IMR-90 (cell line): Measurements from ENCODE around the gene RPS28. TPM values are rescaled to one million over a fixed set of nuclear protein-coding genes. Genes with fewer than 3 reads are reported as not detected.

Experiments used
- ATAC-seq: fragments of 200-7000 bp; cut with Tn5 transposase; 2 replicates; pipeline ENCODE4 v1.9.1; 2020; ENCODE audit warnings: low read depth, mild to moderate bottlenecking, moderate library complexity
- BruUV-seq: library from RNA; stranded (reverse); fragments of 400-500 nt; replicated peaks from 2 replicates; lab custom pipeline; 2021; lab: Mats Ljungman, UMichigan
- CTCF ChIA-PET: fragments of 300-600 bp; formaldehyde crosslinking; extraction: SDS; loops from one replicate; lab custom pipeline; 2021; ENCODE audit warnings: antibody characterized with exemption; lab: Yijun Ruan, JAX
- POLR2A ChIA-PET: fragments of 300-600 bp; sonication (Branson Sonifier 250); formaldehyde crosslinking; loops from one replicate; lab custom pipeline; 2022; ENCODE audit warnings: antibody characterized with exemption; ENCODE audit not compliant: unreplicated experiment; lab: Charles Lee
- DNase-seq: peaks from one replicate; pipeline ENCODE4 v3.0.0; 2013
- H2AFZ ChIP-seq: replicated peaks from 2 replicates; pipeline ENCODE3; 2013; ENCODE audit warnings: low read length, mild to moderate bottlenecking; ENCODE audit not compliant: poor library complexity
- H2AK5ac ChIP-seq: 2 replicates; pipeline ENCODE4 v1.6.1; 2013; ENCODE audit warnings: low read depth, low read length, inconsistent platforms
- H2AK9ac ChIP-seq: replicated peaks from 2 replicates; pipeline ENCODE3; 2013; ENCODE audit warnings: mild to moderate bottlenecking, low read depth, low read length, moderate library complexity; ENCODE audit not compliant: poor library complexity
- H2BK120ac ChIP-seq: 2 replicates; pipeline ENCODE4 v1.6.1; 2013; ENCODE audit warnings: low read depth, low read length, inconsistent platforms
- H2BK15ac ChIP-seq: 3 replicates; pipeline ENCODE4 v1.6.1; 2013; ENCODE audit warnings: low read depth, low read length, inconsistent platforms
- H2BK20ac ChIP-seq: 2 replicates; pipeline ENCODE4 v1.6.1; 2013; ENCODE audit warnings: low read depth, mild to moderate bottlenecking, inconsistent platforms, low read length, moderate library complexity
- H2BK5ac ChIP-seq: 2 replicates; pipeline ENCODE4 v1.6.1; 2013; ENCODE audit warnings: mild to moderate bottlenecking, low read depth, low read length, inconsistent platforms; ENCODE audit not compliant: poor library complexity, severe bottlenecking
- H3K14ac ChIP-seq: replicated peaks from 2 replicates; pipeline ENCODE4 v1.6.1; 2013; ENCODE audit warnings: low read depth, low read length, inconsistent platforms
- H3K18ac ChIP-seq: 2 replicates; pipeline ENCODE4 v1.6.1; 2013; ENCODE audit warnings: low read depth, low read length, control low read depth
- H3K23ac ChIP-seq: 2 replicates; pipeline ENCODE4 v1.6.1; 2013; ENCODE audit warnings: low read depth, low read length, inconsistent platforms
- H3K27ac ChIP-seq: 2 replicates; pipeline ENCODE4 v1.5.1; 2013; ENCODE audit warnings: mild to moderate bottlenecking, control low read depth, low read length; ENCODE audit not compliant: insufficient read depth
- H3K27me3 ChIP-seq: 2 replicates; pipeline ENCODE4 v1.6.1; 2013; ENCODE audit warnings: low read length; ENCODE audit not compliant: control insufficient read depth, insufficient read depth
- H3K36me3 ChIP-seq: 2 replicates; pipeline ENCODE4 v1.6.1; 2013; ENCODE audit warnings: low read length, mixed read lengths; ENCODE audit not compliant: control insufficient read depth, insufficient read depth
- H3K4ac ChIP-seq: 2 replicates; pipeline ENCODE4 v1.6.1; 2013; ENCODE audit warnings: low read depth, low read length, inconsistent platforms
- H3K4me1 ChIP-seq: 2 replicates; pipeline ENCODE4 v1.6.1; 2013; ENCODE audit warnings: low read length, mixed read lengths; ENCODE audit not compliant: control insufficient read depth, insufficient read depth
- H3K4me2 ChIP-seq: 2 replicates; pipeline ENCODE4 v1.6.1; 2013; ENCODE audit warnings: low read depth, mild to moderate bottlenecking, control low read depth, low read length, moderate library complexity
- H3K4me3 ChIP-seq: 2 replicates; pipeline ENCODE4 v1.5.1; 2013; ENCODE audit warnings: low read depth, mild to moderate bottlenecking, control low read depth, low read length, moderate library complexity; ENCODE audit not compliant: insufficient read depth
- H3K56ac ChIP-seq: 2 replicates; pipeline ENCODE4 v1.6.1; 2013; ENCODE audit warnings: low read length, inconsistent platforms; ENCODE audit not compliant: insufficient read depth; ENCODE audit errors: extremely low read depth
- H3K79me1 ChIP-seq, 2 experiments: 2 replicates each; pipeline ENCODE4 v1.6.1; 2013; ENCODE audit warnings: low read length in 2 of 2, inconsistent platforms in 1 of 2, low read depth in 1 of 2
- H3K9ac ChIP-seq: 2 replicates; pipeline ENCODE4 v1.6.1; 2013; ENCODE audit warnings: low read depth, low read length, control low read depth
- H3K9me1 ChIP-seq: 2 replicates; pipeline ENCODE4 v1.6.1; 2013; ENCODE audit warnings: low read length, inconsistent platforms; ENCODE audit not compliant: insufficient read depth
- H3K9me3 ChIP-seq: 2 replicates; pipeline ENCODE4 v1.6.1; 2013; ENCODE audit warnings: low read length; ENCODE audit not compliant: control insufficient read depth, insufficient read depth
- H4K20me1 ChIP-seq: 2 replicates; pipeline ENCODE4 v1.6.1; 2013; ENCODE audit warnings: low read length, inconsistent platforms; ENCODE audit not compliant: insufficient read depth
- H4K5ac ChIP-seq: 2 replicates; pipeline ENCODE4 v1.6.1; 2013; ENCODE audit warnings: mild to moderate bottlenecking, low read depth, low read length, control low read depth
- H4K8ac ChIP-seq, 2 experiments: 2 replicates each; pipeline ENCODE4 v1.6.1; 2013; ENCODE audit warnings: low read depth in 2 of 2, low read length in 2 of 2, control low read depth in 1 of 2, inconsistent platforms in 1 of 2
- H4K91ac ChIP-seq: 2 replicates; pipeline ENCODE4 v1.6.1; 2013; ENCODE audit warnings: low read depth, low read length, inconsistent platforms; ENCODE audit not compliant: insufficient read depth
- WGBS, 2 experiments: methylation state at CpG; one replicate each; pipeline versions ENCODE4 v1.1.5 to v1.1.7; 2013; ENCODE audit warnings: missing lambda C conversion rate in 2 of 2; ENCODE audit not compliant: insufficient read length in 1 of 2; ENCODE audit errors: extremely low coverage in 2 of 2; 5-methylcytosine and 5-hydroxymethylcytosine counted together
- dilution Hi-C: fragments of 300-500 bp; cut with HindIII; formaldehyde crosslinking; loops from one replicate; pipeline ENCODE4 v1.14.3; 2018; ENCODE audit warnings: low sequenced_read_pairs; ENCODE audit not compliant: unreplicated experiment
- in situ Hi-C: fragments of 300-500 bp; cut with MboI; formaldehyde crosslinking; loops from 3 replicates; pipeline ENCODE4 v1.14.3; 2019; ENCODE audit warnings: low sequenced_read_pairs, inconsistent platforms, mixed read lengths
- intact Hi-C: fragments of 100-400 bp; cut with micrococcal nuclease; formaldehyde crosslinking; loops from 2 replicates; pipeline ENCODE4 v1.10.0; 2022
- polyA plus RNA-seq, 3 experiments: library from polyadenylated mRNA; depleted of rRNA; stranded (reverse); fragments of >200 nt; gene quantifications; 2 replicates each; pipeline ENCODE4 v1.2.3, GENCODE V29; 2012; ENCODE audit warnings: low replicate concordance in 1 of 3
- total RNA-seq: library from RNA; depleted of rRNA; stranded (reverse); fragments of >200 nt; gene quantifications from 2 replicates; pipeline ENCODE4 v1.2.3, GENCODE V29; 2012
- TF ChIP-seq, protein P1 (sequence below): fragments of 150-350 bp; IDR thresholded peaks from 2 replicates; pipeline ENCODE4 v1.6.1; 2016; ENCODE audit warnings: low read depth, mild to moderate bottlenecking, low read length, moderate library complexity, borderline replicate concordance

RPS28 gene
- total and polyA plus RNA-seq, 2 of the 4 experiments (the other 2 are of a cell fraction): 143 to 643 TPM

DNA sequence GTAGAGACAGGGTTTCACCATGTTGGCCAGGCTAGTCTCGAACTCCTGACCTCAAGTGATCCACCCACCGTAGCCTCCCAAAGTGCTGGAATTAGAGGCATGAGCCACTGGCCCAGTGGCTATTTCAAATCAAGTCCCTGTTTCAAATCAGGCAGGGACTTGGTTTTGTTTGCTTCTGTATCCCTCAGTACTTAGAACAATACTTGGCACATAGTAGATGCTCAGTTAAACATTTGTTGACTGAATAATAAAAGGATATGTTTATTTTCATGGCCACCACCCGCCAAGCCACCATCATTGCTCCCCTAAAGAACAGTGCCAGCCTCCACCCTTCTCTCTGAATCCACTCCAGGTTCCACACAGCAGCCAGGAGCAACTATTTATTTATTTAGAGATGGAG, 4.2 kb downstream of the RPS28 start:
- no peak overlapping the region for H2BK120ac ChIP-seq
- H3K4me1 ChIP-seq: peaks cover 7% of the 10 kb centered on the region
- no peak overlapping the region for H4K91ac ChIP-seq
- DNase-seq (no peak), ATAC-seq (no peak)
- no peak overlapping the region for H3K4me3 ChIP-seq
- H3K4ac ChIP-seq: no peak overlapping the region
- H3K9me1 ChIP-seq: peaks cover 8% of the 10 kb centered on the region; the same call in 1 of the 2 replicates
- H3K18ac ChIP-seq: no peak overlapping the region
- no peak overlapping the region for H2BK15ac ChIP-seq
- no peak overlapping the region for H2AK5ac ChIP-seq
- dilution Hi-C loops (no loop called here), in situ Hi-C loops (no loop called here), intact Hi-C loops (no loop called here)
- BruUV-seq: no TSS peak
- no peak overlapping the region for H4K8ac ChIP-seq
- H3K14ac ChIP-seq: no peak overlapping the region
- no peak overlapping the region for H2BK5ac ChIP-seq
- H2BK20ac ChIP-seq: no peak overlapping the region
- POLR2A ChIA-PET: no interaction called here
- H3K23ac ChIP-seq: no peak overlapping the region
- H3K4me2 ChIP-seq: no peak overlapping the region
- peaks cover 2% of the 10 kb centered on the region; the same call in 1 of the 2 replicates for H3K27me3 ChIP-seq
- WGBS, 2 experiments: no CpG with 5 or more reads among the region's 3 CpGs
- H2AFZ ChIP-seq: no peak overlapping the region
- TF ChIP-seq, protein P1, sequence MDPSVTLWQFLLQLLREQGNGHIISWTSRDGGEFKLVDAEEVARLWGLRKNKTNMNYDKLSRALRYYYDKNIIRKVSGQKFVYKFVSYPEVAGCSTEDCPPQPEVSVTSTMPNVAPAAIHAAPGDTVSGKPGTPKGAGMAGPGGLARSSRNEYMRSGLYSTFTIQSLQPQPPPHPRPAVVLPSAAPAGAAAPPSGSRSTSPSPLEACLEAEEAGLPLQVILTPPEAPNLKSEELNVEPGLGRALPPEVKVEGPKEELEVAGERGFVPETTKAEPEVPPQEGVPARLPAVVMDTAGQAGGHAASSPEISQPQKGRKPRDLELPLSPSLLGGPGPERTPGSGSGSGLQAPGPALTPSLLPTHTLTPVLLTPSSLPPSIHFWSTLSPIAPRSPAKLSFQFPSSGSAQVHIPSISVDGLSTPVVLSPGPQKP: no peak
- no peak overlapping the region for H3K56ac ChIP-seq
- CTCF ChIA-PET: no interaction called here
- peaks cover 31% of the 10 kb centered on the region for H4K20me1 ChIP-seq
- peaks cover 13% of the 10 kb centered on the region for H3K36me3 ChIP-seq
- no peak overlapping the region for H3K27ac ChIP-seq
- peaks cover 20 to 43% of the 10 kb centered on the region in 2 experiments for H3K79me1 ChIP-seq
- no peak overlapping the region for H2AK9ac ChIP-seq
- no peak overlapping the region for H3K9ac ChIP-seq
- H4K5ac ChIP-seq: no peak overlapping the region
- H3K9me3 ChIP-seq: peaks cover 6% of the 10 kb centered on the region
